H9 (cell line): ENCODE data around the gene OR10V1. TPM values are rescaled to one million over a fixed set of nuclear protein-coding genes. Genes with fewer than 3 reads are reported as not detected.

Experiments
- DNase-seq: peaks from one replicate; pipeline ENCODE4 v3.0.0-alpha.2; 2017
- H2AFZ ChIP-seq: one replicate; pipeline ENCODE4 v1.6.1; 2013; ENCODE audit warnings: mild to moderate bottlenecking, low read length, control low read depth, moderate library complexity
- H2AK5ac ChIP-seq: 2 replicates; pipeline ENCODE4 v1.6.1; 2013; ENCODE audit warnings: low read length, control low read depth, mixed read lengths; ENCODE audit not compliant: insufficient read length
- H2BK120ac ChIP-seq: one replicate; pipeline ENCODE4 v1.6.1; 2013; ENCODE audit warnings: low read depth, mild to moderate bottlenecking, low read length, control low read depth, inconsistent platforms; ENCODE audit not compliant: poor library complexity, severe bottlenecking
- H2BK12ac ChIP-seq: 2 replicates; pipeline ENCODE4 v1.6.1; 2013; ENCODE audit warnings: low read length, control low read depth, mixed read lengths, low read depth; ENCODE audit not compliant: insufficient read length
- H2BK15ac ChIP-seq: 2 replicates; pipeline ENCODE4 v1.6.1; 2013; ENCODE audit warnings: low read depth, low read length, control low read depth
- H2BK20ac ChIP-seq: one replicate; pipeline ENCODE4 v1.6.1; 2013; ENCODE audit warnings: low read depth, mild to moderate bottlenecking, low read length, control low read depth, inconsistent platforms; ENCODE audit not compliant: poor library complexity, severe bottlenecking
- H2BK5ac ChIP-seq: 2 replicates; pipeline ENCODE4 v1.6.1; 2013; ENCODE audit warnings: low read length, control low read depth, mixed read lengths; ENCODE audit not compliant: insufficient read length
- H3K14ac ChIP-seq: 2 replicates; pipeline ENCODE4 v1.6.1; 2013; ENCODE audit warnings: low read length, control low read depth; ENCODE audit not compliant: insufficient read depth
- H3K18ac ChIP-seq: 2 replicates; pipeline ENCODE4 v1.6.1; 2013; ENCODE audit warnings: low read depth, mild to moderate bottlenecking, mixed read lengths, low read length, control low read depth; ENCODE audit not compliant: insufficient read length
- H3K23ac ChIP-seq: 2 replicates; pipeline ENCODE4 v1.6.1; 2013; ENCODE audit warnings: low read length, control low read depth, mixed read lengths, low read depth; ENCODE audit not compliant: insufficient read length
- H3K23me2 ChIP-seq: 2 replicates; pipeline ENCODE4 v1.6.1; 2013; ENCODE audit warnings: low read depth, mild to moderate bottlenecking, mixed read lengths, low read length, control low read depth; ENCODE audit not compliant: insufficient read length, poor library complexity, severe bottlenecking
- H3K27ac ChIP-seq: 2 replicates; pipeline ENCODE4 v1.5.1; 2013; ENCODE audit warnings: low read length, control low read depth, mixed read lengths, low read depth; ENCODE audit not compliant: insufficient read length
- H3K27me3 ChIP-seq: 2 replicates; pipeline ENCODE4 v1.6.1; 2013; ENCODE audit warnings: low read length, control low read depth, inconsistent platforms; ENCODE audit not compliant: insufficient read depth
- H3K4ac ChIP-seq: 2 replicates; pipeline ENCODE4 v1.6.1; 2013; ENCODE audit warnings: low read depth, mild to moderate bottlenecking, control low read depth, inconsistent platforms, low read length, moderate library complexity
- H3K4me1 ChIP-seq: 2 replicates; pipeline ENCODE4 v1.6.1; 2013; ENCODE audit warnings: low read length, control low read depth, inconsistent platforms; ENCODE audit not compliant: insufficient read depth
- H3K4me2 ChIP-seq: 2 replicates; pipeline ENCODE4 v1.6.1; 2013; ENCODE audit warnings: low read length, control low read depth, mixed read lengths; ENCODE audit not compliant: insufficient read length, insufficient read depth
- H3K56ac ChIP-seq: 2 replicates; pipeline ENCODE4 v1.6.1; 2013; ENCODE audit warnings: low read depth, mild to moderate bottlenecking, mixed read lengths, low read length, control low read depth; ENCODE audit not compliant: insufficient read length
- H3K79me1 ChIP-seq: 2 replicates; pipeline ENCODE4 v1.6.1; 2013; ENCODE audit warnings: low read depth, mild to moderate bottlenecking, moderate library complexity, low read length, control low read depth, inconsistent platforms; ENCODE audit not compliant: insufficient read depth, poor library complexity, severe bottlenecking
- H3K79me2 ChIP-seq: 2 replicates; pipeline ENCODE4 v1.6.1; 2013; ENCODE audit warnings: low read length, control low read depth, inconsistent platforms; ENCODE audit not compliant: insufficient read depth
- H3K9ac ChIP-seq: 2 replicates; pipeline ENCODE4 v1.6.1; 2013; ENCODE audit warnings: low read length, control low read depth, mixed read lengths; ENCODE audit not compliant: insufficient read length; ENCODE audit errors: extremely low read depth
- H3K9me3 ChIP-seq: one replicate; pipeline ENCODE4 v1.6.1; 2013; ENCODE audit warnings: low read depth, low read length, inconsistent platforms; ENCODE audit not compliant: control insufficient read depth
- H3T11ph ChIP-seq: one replicate; pipeline ENCODE4 v1.6.1; 2013; ENCODE audit warnings: mild to moderate bottlenecking, low read length, control low read depth, inconsistent platforms
- H4K20me1 ChIP-seq: one replicate; pipeline ENCODE4 v1.6.1; 2013; ENCODE audit not compliant: control insufficient read depth, insufficient read length, insufficient read depth
- H4K5ac ChIP-seq: 2 replicates; pipeline ENCODE4 v1.6.1; 2013; ENCODE audit warnings: low read depth, mild to moderate bottlenecking, mixed read lengths, low read length, control low read depth; ENCODE audit not compliant: insufficient read length
- H4K8ac ChIP-seq: replicated peaks from 2 replicates; pipeline ENCODE4 v1.6.1; 2013; ENCODE audit warnings: low read length, control low read depth, mixed read lengths, low read depth; ENCODE audit not compliant: insufficient read length
- H4K91ac ChIP-seq: 2 replicates; pipeline ENCODE4 v1.6.1; 2013; ENCODE audit warnings: low read depth, mild to moderate bottlenecking, moderate library complexity, mixed read lengths, low read length, control low read depth; ENCODE audit not compliant: insufficient read length
- H3K27ac Mint-ChIP-seq, 3 experiments: 2 replicates in 2 of 3; 3 replicates in 1 of 3; pipeline ENCODE4 v1.8.0; 2020 to 2021; ENCODE audit warnings: mixed read lengths in 3 of 3, mild to moderate bottlenecking in 1 of 3, moderate library complexity in 1 of 3
- H3K27me3 Mint-ChIP-seq: 2 replicates; pipeline ENCODE4 v1.8.0; 2021; ENCODE audit warnings: low read depth, mild to moderate bottlenecking, moderate library complexity, mixed read lengths
- H3K36me3 Mint-ChIP-seq, 3 experiments: 2 replicates in 2 of 3; 3 replicates in 1 of 3; pipeline ENCODE4 v1.8.0; 2020 to 2021; ENCODE audit warnings: low read depth in 3 of 3, mixed read lengths in 3 of 3; ENCODE audit not compliant: insufficient read depth in 1 of 3
- H3K4me1 Mint-ChIP-seq, 2 experiments: 2 replicates each; pipeline ENCODE4 v1.8.0; 2020; ENCODE audit warnings: mixed read lengths in 2 of 2
- H3K4me3 Mint-ChIP-seq, 2 experiments: 2 replicates in 1 of 2; 3 replicates in 1 of 2; pipeline ENCODE4 v1.8.0; 2020 to 2021; ENCODE audit warnings: mild to moderate bottlenecking in 2 of 2, mixed read lengths in 2 of 2, moderate library complexity in 1 of 2
- H3K9me3 Mint-ChIP-seq, 2 experiments: 2 replicates in 1 of 2; 3 replicates in 1 of 2; pipeline ENCODE4 v1.8.0; 2020; ENCODE audit warnings: mild to moderate bottlenecking in 2 of 2, mixed read lengths in 2 of 2, moderate library complexity in 1 of 2
- CTCF ChIP-seq: fragments of 200-600 bp; sonication (generic); conservative IDR thresholded peaks from 3 replicates; pipeline ENCODE4 v1.8.0; 2021; ENCODE audit warnings: antibody characterized with exemption, mild to moderate bottlenecking
- WGBS: extraction: QIAGEN DNeasy Blood & Tissue Kit; methylation state at CpG from one replicate; pipeline ENCODE4 v1.1.7; 2013; ENCODE audit warnings: missing lambda C conversion rate, low lambda C conversion rate, mixed read lengths; ENCODE audit not compliant: insufficient read length; ENCODE audit errors: extremely low coverage; 5-methylcytosine and 5-hydroxymethylcytosine counted together
- total RNA-seq: library from RNA; stranded (reverse); gene quantifications from 2 replicates; pipeline ENCODE4 v1.2.1, GENCODE V29; 2021

The OR10V1 gene
- total RNA-seq, 1 experiment from 2014 or later, result not detected

GRCh38 chr11:59706518-59707285 is 6.9 kb downstream of the OR10V1 start:
- H3K27ac Mint-ChIP-seq, result no peak overlapping the region
- no CpG with 5 or more reads among the region's 5 CpGs for WGBS

More at GRCh38 chr11:59706518-59707285, 6.9 kb downstream of the OR10V1 start:
- no peak for TF ChIP-seq CTCF
- no peak overlapping the region for H3K18ac ChIP-seq
- no peaks in the 10 kb centered on the region for H3K9me3 ChIP-seq
- no peak for DNase-seq
- H3K14ac ChIP-seq, result no peak overlapping the region
- H3K4me2 ChIP-seq, result no peak overlapping the region
- H4K91ac ChIP-seq, result no peak overlapping the region
- no peak overlapping the region for H4K8ac ChIP-seq
- H3K23ac ChIP-seq, result no peak overlapping the region
- H2BK20ac ChIP-seq, result no peak overlapping the region
- no peak overlapping the region for H3K56ac ChIP-seq
- H3K23me2 ChIP-seq, result no peaks in the 10 kb centered on the region
- H3K27ac ChIP-seq, result no peak overlapping the region
- no peaks in the 10 kb centered on the region; a peak in 1 of 7 replicates for H3K36me3 Mint-ChIP-seq
- no peak overlapping the region for H2BK12ac ChIP-seq
- no peaks in the 10 kb centered on the region for H3K27me3 ChIP-seq
- H3K79me2 ChIP-seq, result no peaks in the 10 kb centered on the region
- peaks cover 2 to 7% of the 10 kb centered on the region in 2 experiments; a peak in 4 of 5 replicates for H3K9me3 Mint-ChIP-seq
- no peaks in the 10 kb centered on the region for H3K4me1 ChIP-seq
- H4K5ac ChIP-seq, result no peak overlapping the region
- 0 out of 2 replicates have a peak, but pooled peaks cover 2% of the 10 kb centered on the region for H3K27me3 Mint-ChIP-seq
- no peak overlapping the region for H2AFZ ChIP-seq
- H3K79me1 ChIP-seq, result no peaks in the 10 kb centered on the region
- H3K4me1 Mint-ChIP-seq, result no peaks in the 10 kb centered on the region
- no peaks in the 10 kb centered on the region for H4K20me1 ChIP-seq
- no peak overlapping the region for H2BK15ac ChIP-seq
- H3K4me3 Mint-ChIP-seq, result no peak overlapping the region
- no peak overlapping the region for H2BK120ac ChIP-seq
- H2BK5ac ChIP-seq, result no peak overlapping the region
- no peak overlapping the region for H3K9ac ChIP-seq
- no peak overlapping the region for H3T11ph ChIP-seq
- no peak overlapping the region for H2AK5ac ChIP-seq
- H3K4ac ChIP-seq, result no peak overlapping the region
